Thoracic aorta (tissue), 2 donors: ENCODE results near the gene LRRC70. TPM values are rescaled to one million over a fixed set of nuclear protein-coding genes. Genes with fewer than 3 reads are reported as not detected.

ENCODE experiments used
- ATAC-seq: fragments of 150-250 bp; one replicate; pipeline ENCODE4 v1.8.0; 2017; ENCODE audit warnings: low read depth; ENCODE audit not compliant: insufficient number of reproducible peaks, low FRiP score
- DNase-seq: peaks from one replicate; pipeline ENCODE4 v3.0.0-alpha.2; 2020; ENCODE audit warnings: low spot score
- H3K27ac ChIP-seq, 2 donors: fragments of 200-600 bp; sonication (generic); 1 replicate in 1 of 2; 2 replicates in 1 of 2; pipeline ENCODE4 v1.5.1; 2016; ENCODE audit warnings: mild to moderate bottlenecking in 2 of 2, moderate library complexity in 2 of 2
- H3K27me3 ChIP-seq: fragments of 200-600 bp; sonication (generic); replicated peaks from 2 replicates; pipeline ENCODE4 v1.6.0; 2016; ENCODE audit warnings: mild to moderate bottlenecking; ENCODE audit not compliant: insufficient read depth
- H3K36me3 ChIP-seq: fragments of 200-600 bp; sonication (generic); one replicate; pipeline ENCODE4 v1.5.1; 2016
- H3K4me1 ChIP-seq, 2 donors: fragments of 200-600 bp; sonication (generic); 1 replicate in 1 of 2; 2 replicates in 1 of 2; pipeline versions ENCODE4 v1.5.1 to v1.6.0; 2016; ENCODE audit warnings: low read depth in 2 of 2, mild to moderate bottlenecking in 1 of 2; ENCODE audit not compliant: control insufficient read depth in 1 of 2
- H3K4me3 ChIP-seq: fragments of 200-600 bp; sonication (generic); 2 replicates; pipeline ENCODE4 v1.5.1; 2016; ENCODE audit warnings: mild to moderate bottlenecking
- H3K9me3 ChIP-seq: fragments of 200-600 bp; sonication (generic); 2 replicates; pipeline ENCODE4 v1.5.1; 2016
- CTCF ChIP-seq: fragments of 200-600 bp; sonication (generic); IDR thresholded peaks from one replicate; pipeline ENCODE4 v1.5.1; 2019; ENCODE audit warnings: antibody characterized with exemption
- total RNA-seq, 2 donors: library from RNA; depleted of rRNA; stranded (reverse); fragments of >200 nt; gene quantifications; one replicate each; pipeline versions ENCODE4 v1.1.0 to v1.2.3, GENCODE V29; 2016

The LRRC70 gene
- total RNA-seq, 2 donors from 2014 or later = 3.6 to 4.2 TPM

- ATAC-seq (no peak), DNase-seq (no peak)
- no peak overlapping the region for H3K4me3 ChIP-seq
- no peak for TF ChIP-seq CTCF
- no peaks in the 10 kb centered on the region for H3K27me3 ChIP-seq
- H3K9me3 ChIP-seq = no peaks in the 10 kb centered on the region
- H3K36me3 ChIP-seq = no peaks in the 10 kb centered on the region
- H3K27ac ChIP-seq = no peak overlapping the region
- no peaks in the 10 kb centered on the region for H3K4me1 ChIP-seq
Observed at GRCh38 chr5:62538017-62538942, 40.3 kb upstream of the LRRC70 start.

GRCh38 chr5:62542720-62543119 lies 35.9 kb upstream of the LRRC70 start:
- Histone ChIP-seq H3K36me3 (no peaks in the 10 kb centered on the region), H3K4me3 (no peak overlapping the region), H3K4me1 (no peaks in the 10 kb centered on the region), H3K27ac (no peak overlapping the region), H3K9me3 (no peaks in the 10 kb centered on the region), H3K27me3 (no peaks in the 10 kb centered on the region)
- DNase-seq (no peak), ATAC-seq (no peak)
- TF ChIP-seq CTCF = no peak

GRCh38 chr5:62547945-62548630 lies 30.5 kb upstream of the LRRC70 start:
- no peak overlapping the region for H3K4me3 ChIP-seq
- no peaks in the 10 kb centered on the region for H3K9me3 ChIP-seq
- ATAC-seq (no peak), DNase-seq (no peak)
- TF ChIP-seq CTCF = no peak
- H3K4me1 ChIP-seq = no peaks in the 10 kb centered on the region
- H3K27me3 ChIP-seq = no peaks in the 10 kb centered on the region
- H3K27ac ChIP-seq = no peak overlapping the region
- H3K36me3 ChIP-seq = no peaks in the 10 kb centered on the region

- TF ChIP-seq CTCF = no peak
- DNase-seq = no peak
- no peaks in the 10 kb centered on the region for H3K36me3 ChIP-seq
- no peak overlapping the region for H3K4me3 ChIP-seq
- H3K27me3 ChIP-seq = no peaks in the 10 kb centered on the region
- no peaks in the 10 kb centered on the region for H3K9me3 ChIP-seq
- no peak overlapping the region for H3K27ac ChIP-seq
- no peaks in the 10 kb centered on the region for H3K4me1 ChIP-seq
- no peak for ATAC-seq
Observed at GRCh38 chr5:62550103-62550502, 28.5 kb upstream of the LRRC70 start.

GRCh38 chr5:62555930-62556329 lies 22.7 kb upstream of the LRRC70 start:
- H3K4me1 ChIP-seq = no peaks in the 10 kb centered on the region

More at GRCh38 chr5:62555930-62556329, 22.7 kb upstream of the LRRC70 start:
- Histone ChIP-seq H3K4me3 (no peak overlapping the region), H3K27ac (no peak overlapping the region), H3K27me3 (no peaks in the 10 kb centered on the region), H3K9me3 (no peaks in the 10 kb centered on the region), H3K36me3 (peaks cover 5% of the 10 kb centered on the region)
- DNase-seq (no peak), ATAC-seq (no peak)
- TF ChIP-seq CTCF = no peak
